ENCODE results near the gene CACNA1D.

DNA sequence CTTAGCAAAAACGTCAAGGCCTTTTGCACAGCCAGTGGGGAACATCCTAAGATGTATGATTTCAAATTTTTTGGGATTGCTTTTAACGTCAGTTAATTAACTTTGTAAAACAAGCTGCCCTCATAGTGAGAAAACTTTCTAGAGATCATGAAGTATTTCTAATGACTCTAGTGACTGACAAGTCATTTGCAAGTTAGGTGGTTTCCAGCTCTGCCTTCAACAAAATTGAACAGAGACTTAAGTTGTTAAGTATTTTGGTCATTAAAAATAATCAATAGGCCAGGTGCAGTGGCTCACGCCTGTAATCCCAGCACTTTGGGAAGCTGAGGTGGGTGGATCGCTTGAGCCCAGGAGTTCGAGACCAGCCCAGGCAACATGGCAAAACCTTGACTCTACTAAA is 280.6 kb downstream of the CACNA1D start:
- TF ChIP-seq, protein P1, sequence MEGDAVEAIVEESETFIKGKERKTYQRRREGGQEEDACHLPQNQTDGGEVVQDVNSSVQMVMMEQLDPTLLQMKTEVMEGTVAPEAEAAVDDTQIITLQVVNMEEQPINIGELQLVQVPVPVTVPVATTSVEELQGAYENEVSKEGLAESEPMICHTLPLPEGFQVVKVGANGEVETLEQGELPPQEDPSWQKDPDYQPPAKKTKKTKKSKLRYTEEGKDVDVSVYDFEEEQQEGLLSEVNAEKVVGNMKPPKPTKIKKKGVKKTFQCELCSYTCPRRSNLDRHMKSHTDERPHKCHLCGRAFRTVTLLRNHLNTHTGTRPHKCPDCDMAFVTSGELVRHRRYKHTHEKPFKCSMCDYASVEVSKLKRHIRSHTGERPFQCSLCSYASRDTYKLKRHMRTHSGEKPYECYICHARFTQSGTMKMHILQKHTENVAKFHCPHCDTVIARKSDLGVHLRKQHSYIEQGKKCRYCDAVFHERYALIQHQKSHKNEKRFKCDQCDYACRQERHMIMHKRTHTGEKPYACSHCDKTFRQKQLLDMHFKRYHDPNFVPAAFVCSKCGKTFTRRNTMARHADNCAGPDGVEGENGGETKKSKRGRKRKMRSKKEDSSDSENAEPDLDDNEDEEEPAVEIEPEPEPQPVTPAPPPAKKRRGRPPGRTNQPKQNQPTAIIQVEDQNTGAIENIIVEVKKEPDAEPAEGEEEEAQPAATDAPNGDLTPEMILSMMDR (IDR thresholded peaks at IDR 0.05): no peak
- TF ChIP-seq POLR2AphosphoS5 (IDR thresholded peaks at IDR 0.05) (no peak), POLR2A (IDR thresholded peaks at IDR 0.05) (no peak)
